Stimulated activated memory B cell treated with anti-CD40 and anti-IgM and Interleukin-4, amounts not matched to agents 10 μg/mL and 1 μg/mL and 100 μg/mL, for 72 hours (primary cell): ENCODE measurements around the gene TSEN34.
"Not testable (repeated sequence)": the region's sequence is repeated elsewhere in the genome, so short reads cannot be mapped to it uniquely, and the experiment has no call there.

Experiments
- ATAC-seq: fragments of 150-1000 bp; cut with Tn5 transposase; 2 replicates; pipeline ENCODE4 v1.10.0; 2021
- H3K27ac Mint-ChIP-seq: one replicate; pipeline ENCODE4 v1.8.0; 2022; ENCODE audit warnings: mild to moderate bottlenecking, mixed read lengths
- H3K27me3 Mint-ChIP-seq: one replicate; pipeline ENCODE4 v1.8.0; 2022; ENCODE audit warnings: mixed read lengths
- H3K36me3 Mint-ChIP-seq: one replicate; pipeline ENCODE4 v1.8.0; 2022; ENCODE audit warnings: mixed read lengths
- H3K4me1 Mint-ChIP-seq: one replicate; pipeline ENCODE4 v1.8.0; 2022; ENCODE audit warnings: mixed read lengths
- H3K4me3 Mint-ChIP-seq: one replicate; pipeline ENCODE4 v1.8.0; 2022; ENCODE audit warnings: mild to moderate bottlenecking, moderate library complexity, mixed read lengths
- H3K9me3 Mint-ChIP-seq: one replicate; pipeline ENCODE4 v1.8.0; 2022; ENCODE audit warnings: mixed read lengths

Gene TSEN34

GRCh38 chr19:54189735-54190502 lies 1.2 kb upstream of the TSEN34 start:
- Mint-ChIP-seq H3K27me3 (no peaks in the 10 kb centered on the region), H3K36me3 (peaks cover 10% of the 10 kb centered on the region), H3K4me3 (peak overlapping the region; percentile 87), H3K4me1 (peaks cover 42% of the 10 kb centered on the region), H3K27ac (peak overlapping the region; percentile 96), H3K9me3 (no peaks in the 10 kb centered on the region)
- ATAC-seq, result peak; percentile 79

GRCh38 chr19:54190503-54191010 lies 551 bp upstream of the TSEN34 start:
- H3K9me3 Mint-ChIP-seq, result no peaks in the 10 kb centered on the region
- peaks cover 17% of the 10 kb centered on the region for H3K36me3 Mint-ChIP-seq
- H3K27ac Mint-ChIP-seq, result peak overlapping the region; percentile 96
- H3K4me1 Mint-ChIP-seq, result peaks cover 42% of the 10 kb centered on the region
- H3K27me3 Mint-ChIP-seq, result no peaks in the 10 kb centered on the region
- H3K4me3 Mint-ChIP-seq, result peak overlapping the region; percentile 87
- peak; percentile 81 for ATAC-seq

GRCh38 chr19:54191811-54192453 lies 824 bp downstream of the TSEN34 start:
- H3K9me3 Mint-ChIP-seq, result no peaks in the 10 kb centered on the region
- H3K27me3 Mint-ChIP-seq, result no peaks in the 10 kb centered on the region
- peaks cover 18% of the 10 kb centered on the region for H3K36me3 Mint-ChIP-seq
- peak overlapping the region; percentile 96 for H3K27ac Mint-ChIP-seq
- peaks cover 39% of the 10 kb centered on the region for H3K4me1 Mint-ChIP-seq
- H3K4me3 Mint-ChIP-seq, result peak overlapping the region; percentile 87
- ATAC-seq, result no peak

GRCh38 chr19:54193011-54193410 lies 1.9 kb downstream of the TSEN34 start:
- Mint-ChIP-seq H3K36me3 (peaks cover 18% of the 10 kb centered on the region), H3K27ac (no peak overlapping the region), H3K4me3 (no peak overlapping the region)

GRCh38 chr19:54194463-54194862 lies 3.4 kb downstream of the TSEN34 start:
- H3K4me1 Mint-ChIP-seq, result peaks cover 24% of the 10 kb centered on the region
- H3K4me3 Mint-ChIP-seq, H3K9me3 Mint-ChIP-seq, H3K27me3 Mint-ChIP-seq, ATAC-seq, H3K27ac Mint-ChIP-seq: not testable (repeated sequence)
- H3K36me3 Mint-ChIP-seq, result peaks cover 18% of the 10 kb centered on the region

More at GRCh38 chr19:54193011-54193410, 1.9 kb downstream of the TSEN34 start:
- Mint-ChIP-seq H3K4me1 (peaks cover 29% of the 10 kb centered on the region), H3K9me3 (no peaks in the 10 kb centered on the region), H3K27me3 (no peaks in the 10 kb centered on the region)
- ATAC-seq, result no peak

- Mint-ChIP-seq H3K9me3 (no peaks in the 10 kb centered on the region), H3K27ac (no peak overlapping the region), H3K4me1 (peaks cover 26% of the 10 kb centered on the region), H3K36me3 (peaks cover 29% of the 10 kb centered on the region), H3K4me3 (no peak overlapping the region), H3K27me3 (no peaks in the 10 kb centered on the region)
- ATAC-seq, result no peak
Measured at GRCh38 chr19:54196536-54196935, 5.4 kb downstream of the TSEN34 start.

- Mint-ChIP-seq H3K36me3 (peaks cover 34% of the 10 kb centered on the region), H3K4me3 (no peak overlapping the region), H3K4me1 (peaks cover 26% of the 10 kb centered on the region), H3K9me3 (no peaks in the 10 kb centered on the region), H3K27me3 (no peaks in the 10 kb centered on the region), H3K27ac (no peak overlapping the region)
- no peak for ATAC-seq
Measured at GRCh38 chr19:54197121-54197520, 6.0 kb downstream of the TSEN34 start.

GRCh38 chr19:54199401-54199800 lies 8.3 kb downstream of the TSEN34 start:
- peak overlapping the region; percentile 95 for H3K27ac Mint-ChIP-seq
- H3K36me3 Mint-ChIP-seq, result peaks cover 48% of the 10 kb centered on the region
- no peak for ATAC-seq
- no peaks in the 10 kb centered on the region for H3K9me3 Mint-ChIP-seq
- H3K27me3 Mint-ChIP-seq, result no peaks in the 10 kb centered on the region
- peaks cover 36% of the 10 kb centered on the region for H3K4me1 Mint-ChIP-seq
- H3K4me3 Mint-ChIP-seq, result peak overlapping the region; percentile 70

GRCh38 chr19:54201172-54201701 lies 10.1 kb downstream of the TSEN34 start:
- peaks cover 54% of the 10 kb centered on the region for H3K36me3 Mint-ChIP-seq
- peak overlapping the region; percentile 97 for H3K4me3 Mint-ChIP-seq
- peak overlapping the region; percentile 95 for H3K27ac Mint-ChIP-seq
- no peaks in the 10 kb centered on the region for H3K9me3 Mint-ChIP-seq
- no peak for ATAC-seq
- H3K4me1 Mint-ChIP-seq, result peaks cover 54% of the 10 kb centered on the region
- H3K27me3 Mint-ChIP-seq, result no peaks in the 10 kb centered on the region

- peaks cover 61% of the 10 kb centered on the region for H3K36me3 Mint-ChIP-seq
- no peaks in the 10 kb centered on the region for H3K27me3 Mint-ChIP-seq
- peak overlapping the region; percentile 97 for H3K4me3 Mint-ChIP-seq
- no peaks in the 10 kb centered on the region for H3K9me3 Mint-ChIP-seq
- peaks cover 61% of the 10 kb centered on the region for H3K4me1 Mint-ChIP-seq
- H3K27ac Mint-ChIP-seq, result peak overlapping the region; percentile 95
- no peak for ATAC-seq
Measured at GRCh38 chr19:54201980-54202379, 10.9 kb downstream of the TSEN34 start.

- ATAC-seq, result no peak
- H3K4me1 Mint-ChIP-seq, result peaks cover 73% of the 10 kb centered on the region
- no peaks in the 10 kb centered on the region for H3K9me3 Mint-ChIP-seq
- peak overlapping the region; percentile 97 for H3K4me3 Mint-ChIP-seq
- H3K27ac Mint-ChIP-seq, result peak overlapping the region; percentile 60
- H3K27me3 Mint-ChIP-seq, result no peaks in the 10 kb centered on the region
- peaks cover 72% of the 10 kb centered on the region for H3K36me3 Mint-ChIP-seq
Measured at GRCh38 chr19:54203151-54203611, 12.1 kb downstream of the TSEN34 start.

GRCh38 chr19:54204767-54205468 lies 13.8 kb downstream of the TSEN34 start:
- Mint-ChIP-seq H3K27ac (peak overlapping the region; percentile 60), H3K27me3 (no peaks in the 10 kb centered on the region), H3K9me3 (no peaks in the 10 kb centered on the region), H3K4me3 (peak overlapping the region; percentile 58), H3K36me3 (peaks cover 81% of the 10 kb centered on the region), H3K4me1 (peaks cover 84% of the 10 kb centered on the region)
- ATAC-seq, result no peak

GRCh38 chr19:54206030-54206830 lies 15.1 kb downstream of the TSEN34 start:
- H3K27ac Mint-ChIP-seq, result peak overlapping the region; percentile 83
- H3K4me1 Mint-ChIP-seq, result peaks cover 98% of the 10 kb centered on the region
- no peak for ATAC-seq
- H3K36me3 Mint-ChIP-seq, result peaks cover 85% of the 10 kb centered on the region
- no peaks in the 10 kb centered on the region for H3K9me3 Mint-ChIP-seq
- H3K4me3 Mint-ChIP-seq, result peak overlapping the region; percentile 53
- no peaks in the 10 kb centered on the region for H3K27me3 Mint-ChIP-seq

GRCh38 chr19:54206831-54207177 lies 15.7 kb downstream of the TSEN34 start:
- peaks cover 82% of the 10 kb centered on the region for H3K36me3 Mint-ChIP-seq

More at GRCh38 chr19:54206831-54207177, 15.7 kb downstream of the TSEN34 start:
- Mint-ChIP-seq H3K9me3 (no peaks in the 10 kb centered on the region), H3K27me3 (no peaks in the 10 kb centered on the region), H3K4me1 (peaks cover 96% of the 10 kb centered on the region), H3K27ac (peak overlapping the region; percentile 83), H3K4me3 (peak overlapping the region; percentile 53)
- ATAC-seq, result no peak
